ENCODE measurements around the gene CTRL.

CTRL gene

GRCh38 chr16:67943619-67944504, 12.2 kb upstream of the CTRL start, which contains the start of gene LCAT:
LCAT (minus strand) TSS chr16:67944120; CDS start chr16:67944101, 19 bp downstream.
- H3K4me3 ChIP-seq (ENCODE audit: low read depth, low read length), result no peak within 1 kb of the TSS
- TF ChIP-seq, protein P1, sequence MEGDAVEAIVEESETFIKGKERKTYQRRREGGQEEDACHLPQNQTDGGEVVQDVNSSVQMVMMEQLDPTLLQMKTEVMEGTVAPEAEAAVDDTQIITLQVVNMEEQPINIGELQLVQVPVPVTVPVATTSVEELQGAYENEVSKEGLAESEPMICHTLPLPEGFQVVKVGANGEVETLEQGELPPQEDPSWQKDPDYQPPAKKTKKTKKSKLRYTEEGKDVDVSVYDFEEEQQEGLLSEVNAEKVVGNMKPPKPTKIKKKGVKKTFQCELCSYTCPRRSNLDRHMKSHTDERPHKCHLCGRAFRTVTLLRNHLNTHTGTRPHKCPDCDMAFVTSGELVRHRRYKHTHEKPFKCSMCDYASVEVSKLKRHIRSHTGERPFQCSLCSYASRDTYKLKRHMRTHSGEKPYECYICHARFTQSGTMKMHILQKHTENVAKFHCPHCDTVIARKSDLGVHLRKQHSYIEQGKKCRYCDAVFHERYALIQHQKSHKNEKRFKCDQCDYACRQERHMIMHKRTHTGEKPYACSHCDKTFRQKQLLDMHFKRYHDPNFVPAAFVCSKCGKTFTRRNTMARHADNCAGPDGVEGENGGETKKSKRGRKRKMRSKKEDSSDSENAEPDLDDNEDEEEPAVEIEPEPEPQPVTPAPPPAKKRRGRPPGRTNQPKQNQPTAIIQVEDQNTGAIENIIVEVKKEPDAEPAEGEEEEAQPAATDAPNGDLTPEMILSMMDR (IDR thresholded peaks at IDR 0.05; ENCODE audit: low read depth, low read length), result no peak

DNA sequence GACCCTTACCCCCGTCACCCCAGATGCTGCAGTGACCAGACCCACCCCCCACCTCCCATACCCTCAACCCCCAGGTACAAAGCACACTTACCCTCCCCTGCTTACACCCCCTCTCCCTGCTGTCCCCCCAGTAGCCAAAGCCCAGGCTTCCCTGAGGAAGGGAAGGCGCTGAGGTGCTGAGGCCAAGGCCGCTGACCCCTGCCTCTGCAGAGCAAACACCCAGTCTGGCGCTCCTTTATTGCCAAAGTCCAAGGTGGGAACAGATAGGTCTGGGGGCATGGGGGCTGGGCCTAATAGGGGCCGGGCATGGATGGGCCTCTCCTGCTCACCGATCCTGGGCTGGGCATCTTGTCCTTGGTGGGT, 11.6 kb upstream of the CTRL start:
- TF ChIP-seq, protein P1 (IDR thresholded peaks at IDR 0.05; ENCODE audit: low read depth, low read length), result no peak
- no peak overlapping the region for H3K4me3 ChIP-seq (ENCODE audit: low read depth, low read length)

- TF ChIP-seq, protein P1 (IDR thresholded peaks at IDR 0.05; ENCODE audit: low read depth, low read length), result no peak
- no peak overlapping the region for H3K4me3 ChIP-seq (ENCODE audit: low read depth, low read length)
Measured at GRCh38 chr16:67942510-67943255, 11.0 kb upstream of the CTRL start.

DNA sequence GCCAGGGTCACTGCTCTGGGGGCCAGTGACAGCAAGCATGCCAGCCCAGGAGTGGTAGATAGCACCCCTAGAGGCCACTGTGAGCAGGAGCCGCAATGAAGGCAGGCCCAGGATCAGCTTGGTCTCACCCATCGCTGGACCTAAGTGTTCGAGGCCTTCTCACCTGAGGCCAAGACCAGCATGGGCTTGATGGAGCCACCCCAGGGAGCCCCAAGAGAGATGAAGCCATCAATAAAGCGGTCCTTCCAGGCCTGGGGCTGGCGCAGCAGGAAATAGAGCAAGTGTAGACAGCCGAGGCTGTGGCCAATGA, 10.5 kb upstream of the CTRL start:
- no peak overlapping the region for H3K4me3 ChIP-seq (ENCODE audit: low read depth, low read length)
- TF ChIP-seq, protein P1 (IDR thresholded peaks at IDR 0.05; ENCODE audit: low read depth, low read length), result peak; percentile 57

- TF ChIP-seq, protein P1 (IDR thresholded peaks at IDR 0.05; ENCODE audit: low read depth, low read length), result no peak
- H3K4me3 ChIP-seq (ENCODE audit: low read depth, low read length), result no peak overlapping the region
Measured at GRCh38 chr16:67941469-67942199, 10.0 kb upstream of the CTRL start.

- TF ChIP-seq, protein P1 (IDR thresholded peaks at IDR 0.05; ENCODE audit: low read depth, low read length), result no peak
- no peak overlapping the region for H3K4me3 ChIP-seq (ENCODE audit: low read depth, low read length)
Measured at GRCh38 chr16:67940446-67941089, 8.9 kb upstream of the CTRL start.
